Activated CD8-positive, alpha-beta memory T cell treated with anti-CD3 and anti-CD28 coated beads, Interleukin-2, amount 50 U/mL, for 48 hours (primary cell): ENCODE results near the gene NR6A1.

Source experiments
- DNase-seq: peaks from one replicate; pipeline ENCODE4 v3.0.0-alpha.2; 2020

NR6A1 gene

GRCh38 chr9:124512806-124513204 lies 258.3 kb downstream of the NR6A1 start:
- no peak for DNase-seq

GRCh38 chr9:124511891-124512805 lies 259.0 kb downstream of the NR6A1 start:
- no peak for DNase-seq

- no peak for DNase-seq
Measured at GRCh38 chr9:124511426-124511840, 259.7 kb downstream of the NR6A1 start.

GRCh38 chr9:124510650-124511425 lies 260.3 kb downstream of the NR6A1 start:
- DNase-seq: no peak

- no peak for DNase-seq
Measured at GRCh38 chr9:124507880-124508423, 263.2 kb downstream of the NR6A1 start.

GRCh38 chr9:124506931-124507879 lies 263.9 kb downstream of the NR6A1 start, which contains the start of gene NR5A1:
Gene NR5A1 (minus strand): TSS chr9:124507399. CDS start chr9:124503395, 4,004 bp downstream.
- no peak for DNase-seq

- no peak for DNase-seq
Measured at GRCh38 chr9:124506433-124506832, 264.7 kb downstream of the NR6A1 start.

GRCh38 chr9:124505901-124506346 lies 265.2 kb downstream of the NR6A1 start:
- DNase-seq: no peak

GRCh38 chr9:124505006-124505900 lies 265.9 kb downstream of the NR6A1 start:
- DNase-seq: no peak

GRCh38 chr9:124504530-124505005 lies 266.5 kb downstream of the NR6A1 start:
- no peak for DNase-seq

GRCh38 chr9:124503713-124504529 lies 267.2 kb downstream of the NR6A1 start:
- no peak for DNase-seq

- no peak for DNase-seq
Measured at GRCh38 chr9:124502711-124503702, 268.1 kb downstream of the NR6A1 start.

GRCh38 chr9:124501771-124502320 lies 269.3 kb downstream of the NR6A1 start:
- no peak for DNase-seq

GRCh38 chr9:124500796-124501611 lies 270.1 kb downstream of the NR6A1 start:
- no peak for DNase-seq

- DNase-seq: no peak
Measured at GRCh38 chr9:124500028-124500795, 270.9 kb downstream of the NR6A1 start.

- no peak for DNase-seq
Measured at GRCh38 chr9:124499216-124499615, 271.9 kb downstream of the NR6A1 start.
